Endothelial cell of umbilical vein (primary cell): ENCODE results near the gene BCL11A.

Experiments used
- CTCF ChIP-seq, 2 donors: IDR thresholded peaks; 1 replicate in 1 of 2; 2 replicates in 1 of 2; pipeline ENCODE4 v1.5.1; 2011; ENCODE audit warnings: low read length in 2 of 2, mild to moderate bottlenecking in 2 of 2, moderate library complexity in 2 of 2, control low read depth in 1 of 2, inconsistent platforms in 1 of 2, low read depth in 1 of 2; ENCODE audit not compliant: insufficient read depth in 1 of 2; ENCODE audit errors: extremely low read depth in 1 of 2
- EZH2 ChIP-seq: IDR thresholded peaks from 2 replicates; pipeline ENCODE4 v1.6.1; 2012; ENCODE audit warnings: borderline replicate concordance, low read depth, mild to moderate bottlenecking, moderate library complexity, low read length, inconsistent platforms; ENCODE audit not compliant: severe bottlenecking
- JUN ChIP-seq: IDR thresholded peaks from 2 replicates; pipeline ENCODE4 v1.6.1; 2011; ENCODE audit warnings: borderline replicate concordance, low read depth; ENCODE audit not compliant: insufficient read length, insufficient read depth
- MYC ChIP-seq: IDR thresholded peaks from one replicate; pipeline ENCODE4 v1.6.1; 2011; ENCODE audit warnings: mild to moderate bottlenecking, low read depth, low read length
- POLR2A ChIP-seq: IDR thresholded peaks from 2 replicates; pipeline ENCODE4 v1.6.1; 2012; ENCODE audit warnings: low read depth, mild to moderate bottlenecking, control low read depth, low read length
- POLR2AphosphoS5 ChIP-seq: IDR thresholded peaks from 2 replicates; pipeline ENCODE4 v1.6.1; 2012; ENCODE audit warnings: low read depth, mild to moderate bottlenecking, control low read depth, low read length, moderate library complexity; ENCODE audit not compliant: insufficient read depth
- TF ChIP-seq, protein P1 (sequence below): IDR thresholded peaks from 2 replicates; pipeline ENCODE4 v1.6.1; 2011; ENCODE audit not compliant: insufficient read depth, insufficient read length

DNA sequence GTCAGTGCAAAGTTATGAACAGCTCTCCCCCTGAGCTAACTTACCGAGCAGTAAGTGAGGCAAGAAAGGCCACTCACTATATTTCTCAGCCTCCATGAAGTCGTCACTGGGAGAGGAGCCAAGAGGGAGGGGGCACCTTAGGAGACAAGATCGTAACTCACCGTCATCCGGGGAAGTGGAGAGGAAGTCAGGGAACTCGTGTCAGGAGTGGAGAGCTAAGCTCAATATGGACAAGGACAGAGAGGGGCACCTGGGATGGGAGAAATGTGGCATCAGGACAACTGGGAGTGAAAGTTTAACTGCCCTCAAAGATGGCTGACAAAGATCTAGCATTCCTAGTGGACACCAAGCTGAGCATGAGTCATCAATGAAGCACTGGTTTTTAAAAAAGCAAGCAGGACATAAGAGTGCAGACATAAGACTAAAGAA lies 37.1 kb downstream of the BCL11A start:
- TF ChIP-seq CTCF (IDR thresholded peaks at IDR 0.05; ENCODE audit: extremely low read depth in 1 of 2, insufficient read depth in 1 of 2, low read depth in 1 of 2, low read length in 2 of 2) (no peak), POLR2A (no peak), POLR2AphosphoS5 (no peak), EZH2 (no peak), MYC (no peak), JUN (peak; percentile 22)
- TF ChIP-seq, protein P1, sequence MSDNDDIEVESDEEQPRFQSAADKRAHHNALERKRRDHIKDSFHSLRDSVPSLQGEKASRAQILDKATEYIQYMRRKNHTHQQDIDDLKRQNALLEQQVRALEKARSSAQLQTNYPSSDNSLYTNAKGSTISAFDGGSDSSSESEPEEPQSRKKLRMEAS, result no peak
